A673 (cell line): ENCODE measurements around the gene SLMAP. TPM values are rescaled to one million over a fixed set of nuclear protein-coding genes. Genes with fewer than 3 reads are reported as not detected.

ENCODE experiments used
- BruUV-seq: library from RNA; stranded (reverse); fragments of 400-500 nt; replicated peaks from 2 replicates; lab custom pipeline; 2021; lab: Mats Ljungman, UMichigan
- CTCF ChIA-PET: fragments of 300-600 bp; sonication (Branson Sonifier 250); formaldehyde crosslinking; loops from one replicate; lab custom pipeline; 2022; ENCODE audit warnings: antibody characterized with exemption; lab: Charles Lee
- POLR2A ChIA-PET: fragments of 300-600 bp; sonication (Branson Sonifier 250); formaldehyde crosslinking; loops from one replicate; lab custom pipeline; 2022; ENCODE audit warnings: antibody characterized with exemption; ENCODE audit not compliant: low non-redundant PET; lab: Charles Lee
- DNase-seq: peaks from one replicate; pipeline ENCODE4 v3.0.0-alpha.2; 2015; ENCODE audit warnings: low spot score
- H3K27ac ChIP-seq: fragments of 200-600 bp; sonication (generic); 2 replicates; pipeline ENCODE4 v1.5.1; 2016; ENCODE audit warnings: mixed run types, low read depth, mild to moderate bottlenecking, mixed read lengths, antibody characterized with exemption, low read length; ENCODE audit not compliant: poor library complexity, severe bottlenecking
- H3K27me3 ChIP-seq: fragments of 200-600 bp; sonication (generic); replicated peaks from 2 replicates; pipeline ENCODE4 v1.6.1; 2017; ENCODE audit warnings: mixed run types, low read depth, mild to moderate bottlenecking, mixed read lengths, antibody characterized with exemption, low read length; ENCODE audit not compliant: insufficient read depth, poor library complexity
- H3K36me3 ChIP-seq: fragments of 200-600 bp; sonication (generic); 2 replicates; pipeline ENCODE4 v1.6.1; 2016; ENCODE audit warnings: mixed run types, mild to moderate bottlenecking, mixed read lengths, antibody characterized with exemption, low read length; ENCODE audit not compliant: insufficient read depth, poor library complexity, severe bottlenecking
- H3K4me1 ChIP-seq: fragments of 200-600 bp; sonication (generic); 2 replicates; pipeline ENCODE4 v1.6.1; 2017; ENCODE audit warnings: mixed run types, mild to moderate bottlenecking, mixed read lengths, antibody characterized with exemption, low read length; ENCODE audit not compliant: insufficient read depth, poor library complexity, severe bottlenecking
- H3K4me3 ChIP-seq: fragments of 200-600 bp; sonication (generic); 2 replicates; pipeline ENCODE4 v1.5.1; 2016; ENCODE audit warnings: low read depth, mixed run types, mild to moderate bottlenecking, mixed read lengths, low read length; ENCODE audit not compliant: poor library complexity, severe bottlenecking
- H3K9me3 ChIP-seq: fragments of 200-600 bp; sonication (generic); 2 replicates; pipeline ENCODE4 v1.6.1; 2016; ENCODE audit warnings: mixed run types, low read depth, mild to moderate bottlenecking, mixed read lengths, antibody characterized with exemption, low read length; ENCODE audit not compliant: poor library complexity, severe bottlenecking
- EZH2 ChIP-seq: fragments of 200-600 bp; sonication (generic); IDR thresholded peaks from 2 replicates; pipeline ENCODE4 v1.6.1; 2017; ENCODE audit warnings: borderline replicate concordance, low read depth, mild to moderate bottlenecking, mixed read lengths, antibody characterized with exemption, low read length; ENCODE audit not compliant: poor library complexity, severe bottlenecking
- intact Hi-C: fragments of 100-400 bp; cut with micrococcal nuclease; formaldehyde crosslinking; loops from one replicate; pipeline ENCODE4 v1.10.0; 2022; ENCODE audit not compliant: unreplicated experiment
- total RNA-seq: library from RNA; stranded (reverse); gene quantifications from 2 replicates; pipeline ENCODE4 v1.2.3, GENCODE V29; 2021
- TF ChIP-seq, protein P1 (sequence below): fragments of 300-800, 200-600 bp; sonication (generic); conservative IDR thresholded peaks from 2 replicates; pipeline ENCODE4 v1.5.1; 2017; ENCODE audit warnings: low read depth, mild to moderate bottlenecking, antibody characterized with exemption, low read length, moderate library complexity, mixed read lengths

The SLMAP gene
- total RNA-seq, 1 experiment from 2014 or later = 32.4 TPM

DNA sequence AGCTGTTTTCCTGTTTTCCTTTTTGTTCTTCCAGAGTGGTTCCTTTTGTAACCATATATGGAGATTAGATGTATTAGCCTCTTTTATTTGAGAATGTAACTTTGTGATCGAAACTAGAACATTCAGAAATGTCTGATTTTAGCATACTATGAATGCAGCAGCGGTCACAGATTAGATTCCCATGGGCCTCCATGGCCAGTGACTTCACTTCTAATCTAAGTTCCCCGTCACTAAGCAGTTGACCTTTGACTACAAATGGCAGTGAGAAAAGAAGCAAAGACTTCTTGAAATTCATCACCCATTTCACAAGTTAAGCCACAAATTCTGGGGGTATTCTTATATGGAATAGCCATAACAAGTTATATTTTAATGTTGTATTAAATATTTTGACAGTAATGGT lies 137.6 kb downstream of the SLMAP start:
- no TSS peak for BruUV-seq
- CTCF ChIA-PET = no interaction called here
- no peak for DNase-seq
- Histone ChIP-seq H3K27ac (no peak overlapping the region), H3K4me3 (no peak overlapping the region), H3K36me3 (no peaks in the 10 kb centered on the region), H3K4me1 (no peaks in the 10 kb centered on the region), H3K9me3 (no peaks in the 10 kb centered on the region), H3K27me3 (no peaks in the 10 kb centered on the region)
- POLR2A ChIA-PET = no interaction called here
- intact Hi-C loops = no loop called here
- TF ChIP-seq, protein P1, sequence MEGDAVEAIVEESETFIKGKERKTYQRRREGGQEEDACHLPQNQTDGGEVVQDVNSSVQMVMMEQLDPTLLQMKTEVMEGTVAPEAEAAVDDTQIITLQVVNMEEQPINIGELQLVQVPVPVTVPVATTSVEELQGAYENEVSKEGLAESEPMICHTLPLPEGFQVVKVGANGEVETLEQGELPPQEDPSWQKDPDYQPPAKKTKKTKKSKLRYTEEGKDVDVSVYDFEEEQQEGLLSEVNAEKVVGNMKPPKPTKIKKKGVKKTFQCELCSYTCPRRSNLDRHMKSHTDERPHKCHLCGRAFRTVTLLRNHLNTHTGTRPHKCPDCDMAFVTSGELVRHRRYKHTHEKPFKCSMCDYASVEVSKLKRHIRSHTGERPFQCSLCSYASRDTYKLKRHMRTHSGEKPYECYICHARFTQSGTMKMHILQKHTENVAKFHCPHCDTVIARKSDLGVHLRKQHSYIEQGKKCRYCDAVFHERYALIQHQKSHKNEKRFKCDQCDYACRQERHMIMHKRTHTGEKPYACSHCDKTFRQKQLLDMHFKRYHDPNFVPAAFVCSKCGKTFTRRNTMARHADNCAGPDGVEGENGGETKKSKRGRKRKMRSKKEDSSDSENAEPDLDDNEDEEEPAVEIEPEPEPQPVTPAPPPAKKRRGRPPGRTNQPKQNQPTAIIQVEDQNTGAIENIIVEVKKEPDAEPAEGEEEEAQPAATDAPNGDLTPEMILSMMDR = no peak
- no peak for TF ChIP-seq EZH2

DNA sequence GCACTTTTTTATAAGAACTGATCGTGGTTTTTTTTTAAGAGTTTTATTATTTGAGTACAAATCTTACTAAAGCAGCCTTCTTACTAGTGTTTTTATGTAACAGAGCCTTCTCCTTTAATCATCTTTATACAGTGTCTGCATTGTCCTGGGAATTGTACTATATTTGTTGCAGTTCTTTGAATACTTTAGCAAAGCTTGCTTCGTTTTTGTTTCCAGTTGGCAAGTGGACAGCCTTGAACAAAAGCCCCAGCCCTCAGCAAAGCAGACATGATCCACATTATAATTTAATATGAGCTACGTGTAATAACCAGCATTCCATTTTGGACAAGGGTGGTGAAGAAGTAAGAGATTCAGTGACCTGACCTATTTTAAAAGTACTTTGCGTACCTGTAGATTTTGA lies 139.9 kb downstream of the SLMAP start:
- Histone ChIP-seq H3K9me3 (no peaks in the 10 kb centered on the region), H3K27ac (no peak overlapping the region), H3K27me3 (no peaks in the 10 kb centered on the region), H3K4me3 (no peak overlapping the region), H3K36me3 (no peaks in the 10 kb centered on the region), H3K4me1 (no peaks in the 10 kb centered on the region)
- intact Hi-C loops = no loop called here
- no peak for DNase-seq
- TF ChIP-seq EZH2 = no peak
- TF ChIP-seq, protein P1 = no peak
- CTCF ChIA-PET = no interaction called here
- BruUV-seq = no TSS peak
- POLR2A ChIA-PET = no interaction called here

DNA sequence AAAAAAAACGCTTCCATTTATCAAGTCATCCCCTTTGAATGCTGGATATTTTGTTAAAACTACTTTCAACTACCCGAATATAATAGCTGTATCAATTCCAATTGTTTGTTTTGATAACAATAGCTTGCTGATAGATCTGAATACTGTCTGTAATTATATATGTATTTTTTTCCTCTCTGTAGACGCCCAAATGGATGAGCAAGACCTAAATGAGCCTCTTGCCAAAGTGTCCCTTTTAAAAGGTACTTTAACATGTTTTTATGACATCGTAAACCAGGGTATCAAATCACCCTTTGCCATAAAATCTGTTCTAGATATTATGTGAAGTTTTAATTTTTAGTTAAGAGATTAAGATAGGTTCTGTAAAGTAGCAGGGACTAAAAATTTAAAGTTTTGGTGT lies 140.6 kb downstream of the SLMAP start:
- H3K27ac ChIP-seq = no peak overlapping the region
- intact Hi-C loops = no loop called here
- ChIA-PET POLR2A (no interaction called here), CTCF (no interaction called here)
- no peak for DNase-seq
- no peaks in the 10 kb centered on the region for H3K27me3 ChIP-seq
- TF ChIP-seq EZH2 = no peak
- TF ChIP-seq, protein P1 = no peak
- BruUV-seq = no TSS peak
- H3K9me3 ChIP-seq = no peaks in the 10 kb centered on the region
- H3K4me3 ChIP-seq = no peak overlapping the region
- no peaks in the 10 kb centered on the region for H3K4me1 ChIP-seq
- H3K36me3 ChIP-seq = no peaks in the 10 kb centered on the region
